NCI-H2227 treated with DMSO at 0.1 percent for 48 hours (cell line): ENCODE results near the gene RDM1.
"Not testable (repeated sequence)": the region's sequence is repeated elsewhere in the genome, so short reads cannot be mapped to it uniquely, and the experiment has no call there.

ENCODE experiments used
- DNase-seq: peaks from one replicate; lab custom pipeline; 2025; lab: John Stamatoyannopoulos, UW

The RDM1 gene

GRCh38 chr17:35898283-35899070, 32.1 kb downstream of the RDM1 start:
- no peak for DNase-seq

- not testable (repeated sequence) for DNase-seq
Observed at GRCh38 chr17:35897772-35898171, 32.8 kb downstream of the RDM1 start.

- DNase-seq = no peak
Observed at GRCh38 chr17:35895636-35896587, 34.7 kb downstream of the RDM1 start.

GRCh38 chr17:35894206-35894605, 36.4 kb downstream of the RDM1 start:
- DNase-seq = no peak

GRCh38 chr17:35893751-35894150, 36.8 kb downstream of the RDM1 start:
- no peak for DNase-seq

- no peak for DNase-seq
Observed at GRCh38 chr17:35892091-35893035, 38.2 kb downstream of the RDM1 start.

- DNase-seq = no peak
Observed at GRCh38 chr17:35891269-35891668, 39.3 kb downstream of the RDM1 start.

GRCh38 chr17:35890774-35891155, 39.8 kb downstream of the RDM1 start:
- DNase-seq = no peak

- DNase-seq = peak; percentile 32
Observed at GRCh38 chr17:35889818-35890773, 40.5 kb downstream of the RDM1 start.

- no peak for DNase-seq
Observed at GRCh38 chr17:35889241-35889640, 41.3 kb downstream of the RDM1 start.

GRCh38 chr17:35879773-35880654, 50.6 kb downstream of the RDM1 start, which contains the start of gene CCL5:
TSS of gene CCL5 (minus strand) at chr17:35880360.
- DNase-seq = no peak

GRCh38 chr17:35878361-35878760, 52.2 kb downstream of the RDM1 start:
- no peak for DNase-seq

- DNase-seq = no peak
Observed at GRCh38 chr17:35877345-35878029, 53.1 kb downstream of the RDM1 start.

GRCh38 chr17:35876534-35876933, 54.0 kb downstream of the RDM1 start:
- DNase-seq = no peak

GRCh38 chr17:35875800-35876139, 54.8 kb downstream of the RDM1 start:
- DNase-seq = no peak

GRCh38 chr17:35875072-35875799, 55.3 kb downstream of the RDM1 start:
- DNase-seq = no peak

- no peak for DNase-seq
Observed at GRCh38 chr17:35872196-35872980, 58.2 kb downstream of the RDM1 start.
